Liver (tissue), 3 donors: ENCODE measurements around the gene VWA3B.

ENCODE experiments used
- HNF4A ChIP-seq, 2 donors: conservative IDR thresholded peaks; 2 replicates each; pipeline ENCODE4 v1.6.1; 2016; ENCODE audit warnings: antibody characterized with exemption in 2 of 2, mild to moderate bottlenecking in 2 of 2
- JUND ChIP-seq, 2 donors: IDR thresholded peaks; 2 replicates each; pipeline ENCODE4 v1.6.1; 2016; ENCODE audit warnings: antibody characterized with exemption in 2 of 2
- TF ChIP-seq, protein P1 (sequence below): fragments of 150-350 bp; IDR thresholded peaks from 2 replicates; pipeline ENCODE4 v1.5.1; 2017; ENCODE audit warnings: improper control_type of control experiment, low read depth, low read length; ENCODE audit not compliant: missing input control
- donor health status: healthy.
- donor health status: healthy.

DNA sequence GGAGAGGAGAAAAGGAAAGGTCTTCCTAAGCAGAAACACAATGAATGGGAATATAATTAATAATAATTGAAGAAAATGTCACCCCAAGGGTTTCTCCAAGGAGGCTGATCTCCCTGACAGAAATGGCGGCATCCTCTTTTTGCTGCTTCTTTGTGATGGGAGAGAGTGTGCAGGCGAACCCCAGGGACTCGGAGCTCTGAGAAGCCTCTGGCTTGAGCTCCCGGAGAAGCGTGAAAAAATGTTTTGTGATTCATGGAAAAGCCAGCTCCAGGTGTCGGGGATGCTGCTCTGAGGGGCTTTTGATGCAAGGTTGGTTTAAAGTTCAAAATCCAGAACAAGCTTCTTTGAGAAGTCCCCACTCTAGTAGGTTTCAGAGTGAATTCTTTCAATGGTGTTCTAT is 91.0 kb downstream of the VWA3B start:
- TF ChIP-seq, protein P1, sequence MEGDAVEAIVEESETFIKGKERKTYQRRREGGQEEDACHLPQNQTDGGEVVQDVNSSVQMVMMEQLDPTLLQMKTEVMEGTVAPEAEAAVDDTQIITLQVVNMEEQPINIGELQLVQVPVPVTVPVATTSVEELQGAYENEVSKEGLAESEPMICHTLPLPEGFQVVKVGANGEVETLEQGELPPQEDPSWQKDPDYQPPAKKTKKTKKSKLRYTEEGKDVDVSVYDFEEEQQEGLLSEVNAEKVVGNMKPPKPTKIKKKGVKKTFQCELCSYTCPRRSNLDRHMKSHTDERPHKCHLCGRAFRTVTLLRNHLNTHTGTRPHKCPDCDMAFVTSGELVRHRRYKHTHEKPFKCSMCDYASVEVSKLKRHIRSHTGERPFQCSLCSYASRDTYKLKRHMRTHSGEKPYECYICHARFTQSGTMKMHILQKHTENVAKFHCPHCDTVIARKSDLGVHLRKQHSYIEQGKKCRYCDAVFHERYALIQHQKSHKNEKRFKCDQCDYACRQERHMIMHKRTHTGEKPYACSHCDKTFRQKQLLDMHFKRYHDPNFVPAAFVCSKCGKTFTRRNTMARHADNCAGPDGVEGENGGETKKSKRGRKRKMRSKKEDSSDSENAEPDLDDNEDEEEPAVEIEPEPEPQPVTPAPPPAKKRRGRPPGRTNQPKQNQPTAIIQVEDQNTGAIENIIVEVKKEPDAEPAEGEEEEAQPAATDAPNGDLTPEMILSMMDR, result no peak
- TF ChIP-seq HNF4A (conservative IDR thresholded peaks at IDR 0.05) (no peak), JUND (IDR thresholded peaks at IDR 0.05) (no peak)
